ENCODE data around the gene CHAMP1.

CHAMP1 gene, protein sequence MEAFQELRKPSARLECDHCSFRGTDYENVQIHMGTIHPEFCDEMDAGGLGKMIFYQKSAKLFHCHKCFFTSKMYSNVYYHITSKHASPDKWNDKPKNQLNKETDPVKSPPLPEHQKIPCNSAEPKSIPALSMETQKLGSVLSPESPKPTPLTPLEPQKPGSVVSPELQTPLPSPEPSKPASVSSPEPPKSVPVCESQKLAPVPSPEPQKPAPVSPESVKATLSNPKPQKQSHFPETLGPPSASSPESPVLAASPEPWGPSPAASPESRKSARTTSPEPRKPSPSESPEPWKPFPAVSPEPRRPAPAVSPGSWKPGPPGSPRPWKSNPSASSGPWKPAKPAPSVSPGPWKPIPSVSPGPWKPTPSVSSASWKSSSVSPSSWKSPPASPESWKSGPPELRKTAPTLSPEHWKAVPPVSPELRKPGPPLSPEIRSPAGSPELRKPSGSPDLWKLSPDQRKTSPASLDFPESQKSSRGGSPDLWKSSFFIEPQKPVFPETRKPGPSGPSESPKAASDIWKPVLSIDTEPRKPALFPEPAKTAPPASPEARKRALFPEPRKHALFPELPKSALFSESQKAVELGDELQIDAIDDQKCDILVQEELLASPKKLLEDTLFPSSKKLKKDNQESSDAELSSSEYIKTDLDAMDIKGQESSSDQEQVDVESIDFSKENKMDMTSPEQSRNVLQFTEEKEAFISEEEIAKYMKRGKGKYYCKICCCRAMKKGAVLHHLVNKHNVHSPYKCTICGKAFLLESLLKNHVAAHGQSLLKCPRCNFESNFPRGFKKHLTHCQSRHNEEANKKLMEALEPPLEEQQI

DNA sequence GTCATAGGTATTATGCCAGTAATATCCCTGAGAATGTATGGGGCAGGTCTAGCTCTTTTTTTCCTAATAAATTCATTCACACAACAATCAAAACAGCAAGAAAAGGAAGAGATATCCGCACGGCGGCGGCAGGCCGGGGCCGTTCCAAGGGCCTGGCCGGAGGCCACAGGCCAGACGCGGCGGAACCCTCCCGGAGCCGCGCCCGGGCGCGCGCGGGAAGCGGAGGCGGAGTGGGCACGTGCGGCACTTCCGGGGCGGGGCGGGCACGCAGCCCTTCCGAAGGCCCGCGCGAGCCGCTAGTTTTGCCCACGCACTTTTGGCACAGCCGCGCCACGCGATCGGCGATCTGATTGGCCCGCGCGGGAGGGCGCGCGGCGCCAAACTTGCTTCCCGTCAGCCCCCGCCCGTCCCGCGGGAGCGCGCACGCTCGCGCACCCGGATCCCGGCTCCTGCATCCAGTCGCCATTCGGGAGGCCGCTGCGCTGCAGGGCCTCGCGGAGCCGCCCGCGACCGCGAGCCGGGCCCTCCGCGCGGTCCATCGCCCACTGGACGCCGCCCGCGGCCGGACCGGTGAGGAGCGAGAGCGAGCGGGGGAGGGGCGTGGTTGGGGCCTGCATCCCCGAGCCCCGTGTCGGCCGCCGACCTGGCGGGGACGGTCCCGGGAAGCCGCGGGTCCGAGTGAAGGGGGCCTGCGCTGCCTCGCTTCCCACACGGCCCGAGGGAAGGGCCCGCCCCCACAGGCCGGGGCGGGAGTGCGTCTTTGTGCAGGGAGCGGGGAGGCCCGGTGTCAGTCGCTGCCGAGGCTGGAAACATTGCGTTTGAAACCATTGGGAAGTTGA lies at the start of gene CHAMP1:
Gene CHAMP1 (plus strand): TSS at position 430 of the 839 bp plus-strand sequence. CDS start 9,340 bp downstream, outside the sequence.
- peak; percentile 34 to 96 (median 91) for DNase-seq

DNA sequence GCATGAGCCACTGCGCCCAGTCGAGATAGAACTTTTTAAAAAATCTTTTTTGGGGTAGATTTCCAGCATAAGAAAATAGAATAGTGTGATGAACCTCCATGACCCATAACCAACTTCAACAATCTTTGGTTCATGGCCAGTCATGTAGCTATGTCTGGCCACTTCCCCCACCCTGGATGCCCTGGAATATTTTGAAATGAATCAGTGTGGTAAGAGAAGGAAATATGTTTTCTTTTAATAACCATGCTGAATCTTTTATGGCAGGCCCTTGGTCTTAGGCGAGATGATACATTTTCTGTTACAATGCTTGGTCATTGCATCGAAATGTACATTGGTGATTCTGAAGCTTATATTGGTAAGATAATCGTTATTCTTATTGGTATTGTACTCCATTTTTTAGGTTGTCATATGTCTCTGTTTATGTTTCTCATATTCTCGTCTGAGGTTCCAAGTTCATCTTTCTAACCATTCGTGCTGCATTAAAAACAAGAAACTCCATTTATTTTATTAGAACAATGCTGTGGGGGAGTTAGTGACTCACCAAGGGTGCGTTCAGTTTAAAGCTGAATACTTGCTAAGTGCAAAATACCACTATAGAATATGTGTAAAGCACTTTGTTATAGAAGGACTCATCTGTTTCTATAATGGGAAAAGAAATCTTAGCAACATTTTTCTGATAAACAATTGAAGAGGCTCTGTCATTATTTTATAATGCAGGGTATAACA lies 49.3 kb upstream of the CHAMP1 start:
- DNase-seq = no peak

DNA sequence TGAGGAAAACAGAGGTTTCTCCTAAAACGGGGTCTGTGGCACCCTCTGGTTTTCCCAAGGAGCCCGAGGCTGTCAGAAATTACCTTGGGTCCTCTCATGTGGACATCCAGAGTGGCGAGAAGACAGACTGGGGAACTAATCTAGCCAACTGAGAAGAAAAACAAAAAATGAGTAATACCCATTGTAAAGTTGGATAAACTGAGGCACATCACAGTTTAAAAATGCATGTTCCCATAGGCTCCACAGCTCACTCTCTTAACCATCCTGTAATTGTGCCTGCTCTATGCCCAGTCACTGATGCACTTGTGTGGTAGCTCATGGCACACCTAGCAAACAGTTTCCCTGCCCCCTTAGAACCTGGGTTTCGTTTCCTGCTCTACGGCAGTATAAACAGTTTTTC lies 48.1 kb upstream of the CHAMP1 start:
- DNase-seq = no peak

DNA sequence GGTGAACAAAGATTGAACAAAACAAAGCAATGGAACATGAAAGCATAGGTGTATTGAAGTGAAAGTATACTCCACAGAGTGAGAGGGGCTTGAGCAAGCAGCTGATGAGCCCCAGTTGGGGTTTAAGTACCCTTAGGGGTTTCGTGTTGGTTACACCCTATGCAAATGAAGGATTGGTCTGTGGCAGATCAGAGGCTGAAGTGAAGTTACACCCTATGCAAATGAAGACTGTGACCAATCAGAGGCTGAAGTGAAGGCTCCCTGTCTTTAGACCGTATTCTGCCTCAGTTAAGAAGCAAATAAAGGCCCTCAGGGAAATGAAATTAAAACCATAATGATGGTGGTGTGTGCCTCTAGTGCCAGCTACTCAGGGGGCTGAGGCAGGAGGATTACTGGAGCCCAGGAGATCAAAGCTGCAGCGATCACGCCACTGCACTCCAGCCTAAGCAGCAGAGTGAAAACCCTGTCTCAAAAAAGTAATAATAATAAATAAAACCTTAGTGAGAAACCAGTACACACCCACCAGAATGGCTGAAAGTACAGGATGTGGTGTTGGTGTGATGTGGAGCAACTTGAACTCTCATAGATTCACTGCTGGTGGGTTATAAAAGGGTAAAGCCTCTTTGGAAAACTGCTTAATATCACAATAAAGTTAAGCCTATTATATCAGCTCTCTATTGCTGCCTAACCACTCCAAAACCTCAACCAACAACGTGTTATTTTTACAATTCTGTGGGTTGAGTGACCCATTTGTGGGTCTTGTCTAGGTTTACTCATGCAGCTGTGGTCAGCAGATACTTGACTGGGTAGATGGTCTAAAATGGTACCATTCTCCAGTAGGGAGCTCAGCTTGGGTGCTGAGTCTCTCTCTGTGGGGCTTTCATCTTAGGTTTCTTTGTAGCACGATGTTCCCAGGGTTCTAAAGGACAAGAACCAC lies 45.7 kb upstream of the CHAMP1 start:
- no peak for DNase-seq

DNA sequence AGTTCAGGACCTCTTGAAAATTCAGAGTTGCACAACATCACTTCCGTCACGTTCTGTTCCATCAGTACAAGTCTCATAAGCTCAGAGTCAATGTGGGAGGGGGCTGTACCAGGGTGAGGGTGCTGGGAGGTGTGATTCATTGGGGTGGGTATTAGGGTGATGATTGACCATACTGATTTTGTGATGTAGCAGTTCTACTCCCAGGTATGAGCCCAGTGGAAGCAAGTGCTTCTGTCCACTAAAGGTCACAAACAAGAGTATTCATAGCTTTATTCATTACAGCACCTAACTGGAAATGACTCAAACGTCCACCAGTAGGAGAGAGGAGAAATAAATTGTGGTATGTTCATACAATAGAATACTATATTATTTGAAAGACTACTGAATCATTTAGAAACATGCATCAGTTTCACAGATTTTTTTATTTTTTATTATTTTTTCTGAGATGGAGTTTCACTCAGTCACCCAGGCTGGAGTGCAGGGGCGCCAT lies 45.0 kb upstream of the CHAMP1 start:
- no peak for DNase-seq

DNA sequence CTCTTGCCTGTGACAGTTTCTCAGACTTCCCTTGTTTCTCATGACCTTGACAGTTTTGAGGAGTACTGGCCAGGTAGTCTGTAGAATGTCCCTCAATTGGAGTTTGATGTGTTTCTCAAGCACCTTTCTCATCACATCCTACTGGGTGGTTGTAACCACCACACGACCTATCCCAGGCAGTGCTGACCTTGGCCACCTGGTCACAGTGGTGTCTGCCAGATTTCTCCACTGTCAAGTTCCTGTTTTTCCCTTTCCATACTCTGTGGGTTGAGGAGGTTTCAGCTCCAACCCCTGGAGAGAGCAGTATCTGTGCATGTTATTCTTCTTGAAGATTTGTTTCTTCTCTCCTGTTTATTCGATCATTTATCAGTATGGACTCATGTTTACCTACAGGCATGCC lies 41.3 kb upstream of the CHAMP1 start:
- DNase-seq = no peak

DNA sequence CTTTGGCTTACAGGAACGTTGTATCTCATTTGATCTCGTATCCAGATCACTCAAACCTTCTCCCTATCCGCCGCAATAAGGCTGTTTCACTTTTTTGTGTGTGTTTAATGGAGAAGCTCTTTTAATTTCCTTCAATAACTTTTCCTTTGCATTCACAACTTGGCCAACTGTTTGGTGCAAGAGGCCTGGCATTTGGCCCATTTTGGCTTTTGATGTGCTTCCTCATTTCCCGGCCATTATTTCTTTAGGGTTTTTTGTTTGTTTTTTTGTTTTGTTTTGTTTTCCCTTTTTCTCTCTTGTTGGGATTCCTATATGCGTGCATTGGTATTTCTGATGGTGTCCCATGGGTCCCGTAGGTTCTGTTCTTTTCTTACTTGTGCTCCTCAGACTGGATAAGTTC lies 39.0 kb upstream of the CHAMP1 start:
- no peak for DNase-seq

DNA sequence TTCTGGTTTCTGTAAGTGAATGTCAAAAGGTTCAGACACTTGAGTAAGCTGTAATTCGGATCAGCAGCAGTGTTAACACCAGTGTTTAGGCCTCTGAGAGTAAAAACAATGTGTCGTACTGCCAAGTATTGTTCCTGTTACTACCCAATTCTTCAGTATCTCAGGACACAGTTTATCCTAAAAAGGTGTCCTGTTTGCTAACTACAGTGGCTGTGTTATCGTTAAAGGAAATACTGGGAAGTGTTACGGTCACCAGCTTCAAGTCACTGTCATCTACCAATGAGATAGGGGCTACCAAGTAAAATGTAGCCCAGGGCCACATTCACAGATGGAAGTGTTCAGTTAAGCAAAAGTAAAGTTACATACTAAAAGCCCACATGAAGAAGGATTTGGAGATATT lies 35.2 kb upstream of the CHAMP1 start:
- DNase-seq = no peak

DNA sequence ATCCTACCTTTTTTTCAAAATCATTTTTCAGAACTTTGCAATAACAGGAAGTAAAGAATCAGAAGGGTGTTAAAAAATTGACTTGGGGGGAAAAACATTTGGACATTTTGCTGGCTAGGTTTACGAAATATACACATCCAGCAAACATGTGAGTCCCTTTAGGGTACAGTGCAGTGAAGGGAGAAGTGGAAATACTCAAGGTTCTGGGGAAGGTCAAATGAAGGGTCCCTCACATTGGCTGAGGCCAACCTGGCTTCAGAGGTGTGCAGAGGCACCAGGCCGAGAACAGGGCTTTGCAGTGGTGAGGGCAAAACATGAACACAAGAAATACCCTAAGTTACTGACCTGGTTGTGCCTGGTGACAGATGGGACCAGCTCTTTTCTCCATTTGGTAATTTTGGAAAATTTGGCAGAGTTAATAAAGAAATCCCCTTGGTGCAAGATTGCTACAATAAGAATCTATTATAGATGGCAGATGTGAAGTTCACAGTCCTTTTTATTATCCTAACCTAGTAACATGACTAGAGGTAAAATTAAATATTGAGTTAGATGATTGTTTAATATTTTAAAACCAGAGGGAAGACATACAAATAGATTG lies 34.4 kb upstream of the CHAMP1 start:
- DNase-seq = no peak

DNA sequence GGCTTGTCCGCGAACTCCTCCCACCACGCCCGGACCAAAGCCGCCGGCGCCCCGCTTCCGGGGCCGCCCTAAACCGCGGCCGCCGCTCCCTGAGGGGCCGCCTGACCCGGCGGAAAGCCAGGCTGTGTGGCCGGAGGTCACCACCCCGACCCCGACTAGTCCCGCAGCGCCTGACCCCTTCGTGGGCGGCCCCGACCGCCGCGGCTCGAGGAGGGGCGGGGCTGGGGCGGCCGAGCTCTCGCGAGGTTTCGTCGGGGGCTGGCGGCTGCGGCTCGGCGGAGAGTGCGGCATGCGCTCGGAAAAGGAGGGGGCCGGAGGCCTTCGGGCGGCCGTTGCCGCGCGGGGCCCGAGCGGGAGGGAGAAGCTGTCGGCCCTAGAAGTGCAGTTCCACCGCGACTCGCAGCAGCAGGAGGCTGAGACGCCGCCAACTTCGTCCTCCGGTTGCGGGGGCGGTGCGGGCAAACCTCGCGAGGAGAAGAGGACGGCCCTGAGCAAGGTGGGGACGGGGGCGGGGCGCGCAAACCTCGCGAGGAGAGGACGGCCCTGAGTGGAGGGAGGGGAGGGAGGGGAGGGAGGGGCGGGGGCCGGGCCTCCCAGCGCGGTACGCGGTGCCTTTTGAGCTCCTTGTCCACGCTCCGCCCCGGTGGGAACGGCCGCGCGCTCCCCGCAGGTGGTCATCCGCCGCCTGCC lies 32.8 kb upstream of the CHAMP1 start, which contains the start of gene UPF3A:
Gene UPF3A (plus strand): TSS at position 251 of the 690 bp plus-strand sequence. CDS start 39 bp downstream, at position 290.
- peak; percentile 72 to 99 (median 95) for DNase-seq

DNA sequence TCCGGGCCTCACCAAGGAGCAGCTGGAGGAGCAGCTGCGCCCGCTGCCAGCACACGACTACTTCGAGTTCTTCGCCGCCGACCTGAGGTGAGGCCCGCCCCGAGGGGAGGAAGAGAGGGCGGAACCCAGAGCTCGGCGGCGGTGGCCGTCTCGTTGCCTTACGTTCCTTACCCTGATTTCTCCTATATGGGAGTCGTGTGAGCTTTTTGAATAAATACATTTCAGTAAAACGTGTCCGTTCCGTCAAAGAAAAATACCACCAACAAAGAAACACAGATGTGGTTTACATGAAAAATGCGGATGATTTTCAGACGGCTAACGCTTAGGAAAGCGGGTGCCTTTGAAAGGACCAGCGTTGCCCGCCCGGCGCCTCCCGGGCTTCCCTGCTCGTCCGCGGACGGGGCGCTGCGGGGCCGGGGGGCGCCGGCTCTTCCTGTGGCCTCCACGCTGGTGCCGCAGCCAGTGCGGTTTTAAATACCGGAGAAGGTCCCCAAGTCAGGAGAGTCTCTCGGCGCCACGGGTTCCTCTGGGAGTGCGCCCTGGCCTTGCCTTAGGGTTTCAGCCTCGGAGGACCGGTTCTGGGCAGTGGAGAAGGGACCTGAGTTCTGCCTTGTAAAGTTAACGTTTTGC lies 32.1 kb upstream of the CHAMP1 start:
- peak in 10 of 14 donors; percentile 29 to 69 (median 52) for DNase-seq

DNA sequence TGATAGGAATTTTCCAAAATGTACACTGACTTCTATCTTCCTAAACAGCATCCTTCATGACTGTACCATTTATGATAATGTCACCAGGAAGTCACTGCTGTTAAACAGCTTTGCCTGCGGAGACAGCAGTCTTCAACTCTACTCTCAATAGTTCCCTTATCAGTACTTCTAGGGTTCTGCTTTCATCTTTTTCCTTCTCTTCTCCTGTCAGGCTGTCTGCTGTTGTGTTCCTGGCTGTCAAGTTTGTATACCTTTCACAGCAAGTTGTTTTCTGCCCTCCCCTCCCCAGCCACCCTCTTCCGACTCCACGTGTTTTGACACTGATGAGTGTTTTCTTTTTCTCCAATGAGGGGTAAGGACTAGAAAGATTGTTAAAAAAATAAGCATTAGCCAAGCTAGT lies 30.7 kb upstream of the CHAMP1 start:
- DNase-seq = no peak

DNA sequence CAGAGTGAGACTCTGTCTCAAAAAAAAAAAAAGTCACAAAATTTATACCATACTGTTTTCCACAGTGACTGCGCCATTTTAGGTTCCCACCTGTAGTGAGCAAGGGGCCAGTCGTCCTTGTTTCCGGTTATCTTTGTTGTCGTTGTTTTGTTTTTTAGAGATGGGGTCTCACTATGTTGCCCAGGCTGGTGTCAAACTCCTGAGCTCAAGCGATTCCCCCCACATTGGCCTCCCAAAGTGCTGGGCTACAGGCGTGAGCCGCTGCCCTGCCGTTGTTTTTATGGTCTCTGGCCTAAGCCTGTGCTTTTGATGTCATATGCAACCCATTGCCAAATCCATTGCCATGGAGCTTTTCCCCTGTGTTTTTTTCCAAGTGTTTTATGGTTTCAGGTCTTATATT lies 29.6 kb upstream of the CHAMP1 start:
- DNase-seq = no peak

DNA sequence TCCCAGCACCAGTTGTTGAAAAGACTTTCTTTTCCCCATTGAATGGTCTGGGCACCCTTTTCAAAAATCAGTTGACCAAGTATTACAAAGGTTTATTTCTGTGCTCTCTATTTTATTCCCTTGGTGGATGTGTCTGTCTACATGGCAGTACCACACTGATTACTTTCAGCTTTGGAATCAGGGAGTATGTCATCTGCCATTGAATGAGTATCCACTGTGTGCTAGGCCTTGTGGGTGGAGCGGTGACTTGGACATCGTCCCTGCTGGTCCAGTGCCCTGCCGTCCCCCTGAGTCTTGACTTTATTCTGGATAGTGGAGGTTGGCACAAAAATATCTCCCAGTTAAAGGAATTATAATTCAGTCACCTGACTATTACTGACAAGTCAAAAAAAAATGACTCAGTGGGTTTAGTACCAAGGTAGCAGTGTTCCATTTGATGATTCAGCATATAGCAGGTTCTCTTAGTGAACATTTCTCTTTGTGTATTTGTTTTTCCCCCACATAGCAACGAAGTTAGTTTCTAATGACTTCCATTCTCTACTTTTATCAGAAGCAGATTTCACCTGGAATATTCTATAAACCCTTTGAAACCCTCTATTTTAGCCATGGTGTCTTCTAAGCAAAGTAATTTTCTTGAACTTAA lies 29.0 kb upstream of the CHAMP1 start:
- peak in 2 of 14 donors; percentile 2 to 24 for DNase-seq

DNA sequence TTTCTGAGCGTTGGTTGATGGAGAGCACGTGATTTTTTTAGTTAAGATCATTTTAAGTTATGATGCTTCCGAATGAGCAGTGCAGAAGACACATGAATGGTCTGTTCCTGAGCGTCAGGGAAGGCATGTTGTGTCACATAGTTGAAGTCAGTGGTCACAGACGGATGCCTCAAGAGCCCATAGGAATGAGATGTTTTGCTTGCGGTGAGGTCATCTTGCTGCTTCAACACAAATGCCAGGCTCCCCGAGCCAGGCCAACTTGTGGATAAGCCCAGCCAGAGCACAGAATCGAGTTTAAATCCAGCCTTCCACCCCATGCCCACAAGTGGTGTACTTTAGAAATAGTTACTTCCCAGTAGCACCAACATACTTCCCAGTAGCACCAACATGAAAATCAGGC lies 27.5 kb upstream of the CHAMP1 start:
- DNase-seq = no peak

DNA sequence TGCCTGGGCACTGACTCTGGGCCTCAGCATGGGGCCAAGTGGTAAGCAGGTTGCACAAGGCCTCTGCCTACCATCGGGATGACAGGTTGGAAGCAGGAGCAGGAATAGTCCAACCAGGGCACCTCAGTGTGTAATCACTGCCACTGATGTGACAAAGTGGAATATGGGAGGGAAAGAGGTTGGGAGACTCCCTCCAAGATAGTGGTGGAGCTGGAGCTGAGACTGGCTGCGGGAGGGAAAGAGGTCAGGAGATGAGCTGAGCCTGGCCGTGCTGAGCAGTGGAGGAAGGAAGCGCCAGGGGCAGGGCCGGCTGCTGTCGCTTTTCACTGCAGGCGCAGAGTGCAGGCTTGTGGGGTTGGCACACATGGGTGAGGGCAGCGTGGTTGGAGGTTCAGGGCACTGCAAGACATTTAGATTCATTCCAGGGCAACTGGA lies 26.1 kb upstream of the CHAMP1 start:
- peak in 1 of 14 donors; percentile 46 for DNase-seq

DNA sequence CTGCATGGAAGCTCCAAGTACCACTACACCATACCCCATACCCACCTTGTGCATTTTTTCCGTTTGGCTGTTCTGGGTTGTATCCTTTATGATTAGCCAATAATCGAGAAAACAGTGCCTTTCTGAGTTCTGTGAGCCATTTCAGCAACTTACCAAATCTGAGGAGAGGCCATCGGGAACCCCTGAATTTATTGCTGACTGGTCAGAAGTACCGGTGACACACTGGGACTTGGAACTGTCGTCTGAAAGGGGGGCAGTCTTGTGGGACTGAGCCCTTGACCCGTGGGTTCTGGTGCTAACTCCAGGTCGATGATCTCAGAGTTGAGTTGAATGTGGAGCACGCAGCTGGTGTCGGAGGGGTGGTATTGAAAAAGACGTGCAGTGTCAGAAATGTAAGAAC lies 17.9 kb upstream of the CHAMP1 start:
- DNase-seq = no peak

DNA sequence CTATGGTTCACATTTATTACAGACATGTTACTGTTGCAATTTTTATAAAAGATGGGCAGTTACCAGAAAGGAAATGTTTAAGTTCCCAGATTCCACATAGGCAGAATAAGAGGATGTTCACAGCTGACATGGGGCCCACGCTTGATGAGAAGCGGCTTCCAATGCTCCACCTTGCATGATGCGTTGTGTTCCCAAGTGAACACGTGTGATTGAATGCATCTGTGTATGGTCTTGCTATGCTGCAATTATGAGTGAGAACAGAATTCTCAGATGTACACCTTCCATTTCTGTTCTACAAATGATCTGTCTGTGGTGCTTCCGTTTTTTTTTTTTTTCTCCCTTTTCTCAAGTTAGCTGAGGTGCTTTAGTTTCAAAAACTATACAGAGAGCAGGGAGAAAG lies 17.4 kb upstream of the CHAMP1 start:
- DNase-seq = no peak

Measured in C1 segment of cervical spinal cord (tissue), 14 donors.